HG02885 (cell line): ENCODE measurements around the gene PARP3.
A peak's percentile ranks its signal among the peaks of the same experiment; 100 is the strongest.

Source experiments
- ATAC-seq: cut with Tn5 transposase; IDR thresholded peaks from one replicate; pipeline ENCODE4 v1.9.1; 2021; ENCODE audit warnings: mild to moderate bottlenecking; ENCODE audit not compliant: unreplicated experiment, poor library complexity

The PARP3 gene

GRCh38 chr3:51933471-51934138 is 8.6 kb upstream of the PARP3 start:
- ATAC-seq = no peak

GRCh38 chr3:51934139-51934850 is 7.9 kb upstream of the PARP3 start:
- ATAC-seq = no peak

GRCh38 chr3:51934991-51935885 is 6.9 kb upstream of the PARP3 start:
- no peak for ATAC-seq

GRCh38 chr3:51935886-51936755 is 6.0 kb upstream of the PARP3 start:
- no peak for ATAC-seq

GRCh38 chr3:51937014-51937413 is 5.1 kb upstream of the PARP3 start:
- ATAC-seq = no peak

GRCh38 chr3:51937611-51938450 is 4.3 kb upstream of the PARP3 start:
- ATAC-seq = no peak

- no peak for ATAC-seq
These were observed 3.3 kb upstream of the PARP3 start for GRCh38 chr3:51938780-51939425.

- no peak for ATAC-seq
These were observed 1.3 kb upstream of the PARP3 start for GRCh38 chr3:51940648-51941462.

- no peak for ATAC-seq
These were observed 733 bp upstream of the PARP3 start for GRCh38 chr3:51941463-51941797.

- ATAC-seq = peak; percentile 30
These were observed 664 bp downstream of the PARP3 start for GRCh38 chr3:51942603-51943450.

GRCh38 chr3:51943451-51944391 is 1.6 kb downstream of the PARP3 start:
- no peak for ATAC-seq

GRCh38 chr3:51944451-51945021 is 2.4 kb downstream of the PARP3 start:
- no peak for ATAC-seq

- ATAC-seq = no peak
These were observed 3.1 kb downstream of the PARP3 start for GRCh38 chr3:51945031-51945840.

GRCh38 chr3:51945926-51946705 is 4.0 kb downstream of the PARP3 start:
- no peak for ATAC-seq
